Measurements from ENCODE around the gene SUPT4H1.

Gene SUPT4H1

DNA sequence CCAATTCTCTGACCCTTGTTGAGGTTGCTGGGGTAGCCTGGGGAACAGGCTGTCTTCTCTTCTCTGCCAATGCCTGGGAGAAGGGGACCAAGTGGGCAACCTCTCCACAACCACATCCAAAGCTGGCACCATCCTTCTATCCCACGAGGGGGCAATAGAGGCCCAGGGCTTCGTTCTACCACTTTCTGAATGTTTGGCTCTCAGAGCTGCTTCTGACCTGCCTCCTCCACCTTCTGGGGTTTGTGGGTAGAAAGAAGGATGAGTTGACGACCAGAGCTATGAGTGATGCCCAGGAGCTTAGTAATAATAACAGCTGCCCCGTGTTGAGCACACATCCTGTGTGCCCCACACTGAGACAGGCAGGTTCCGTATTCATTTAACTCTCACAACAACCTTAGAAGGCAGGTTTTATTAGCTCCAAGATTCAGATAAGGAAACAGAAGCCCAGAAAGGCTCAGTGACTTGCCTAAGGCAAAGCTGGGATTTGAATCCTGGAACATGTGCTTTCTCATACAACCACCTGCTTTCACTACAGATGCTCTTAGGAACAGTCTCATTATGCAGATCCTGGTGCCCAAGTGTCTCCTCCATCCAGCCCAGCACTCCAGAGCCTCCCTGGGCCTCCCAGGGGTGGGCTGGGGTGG lies 34.5 kb downstream of the SUPT4H1 start:
- H3K4me3 ChIP-seq = no peak overlapping the region
- no peaks in the 10 kb centered on the region for H3K9me3 ChIP-seq (ENCODE audit: low read depth, low read length)
- no peak overlapping the region for H3K27ac ChIP-seq
- no peaks in the 10 kb centered on the region for H3K36me3 ChIP-seq (ENCODE audit: insufficient read depth, low read length)
- no peak for DNase-seq (ENCODE audit: low read depth, low spot score)
- no peak overlapping the region for H3K9ac ChIP-seq (ENCODE audit: insufficient read length)
- no peak for TF ChIP-seq EZH2 (IDR thresholded peaks at IDR 0.05)
- TF ChIP-seq POLR2AphosphoS5 (IDR thresholded peaks at IDR 0.05; ENCODE audit: borderline replicate concordance, low read depth, low read length) = no peak
- no peak for TF ChIP-seq FOXP2 (optimal IDR thresholded peaks at IDR 0.05; ENCODE audit: control extremely low read depth, extremely low read length, insufficient read depth)

DNA sequence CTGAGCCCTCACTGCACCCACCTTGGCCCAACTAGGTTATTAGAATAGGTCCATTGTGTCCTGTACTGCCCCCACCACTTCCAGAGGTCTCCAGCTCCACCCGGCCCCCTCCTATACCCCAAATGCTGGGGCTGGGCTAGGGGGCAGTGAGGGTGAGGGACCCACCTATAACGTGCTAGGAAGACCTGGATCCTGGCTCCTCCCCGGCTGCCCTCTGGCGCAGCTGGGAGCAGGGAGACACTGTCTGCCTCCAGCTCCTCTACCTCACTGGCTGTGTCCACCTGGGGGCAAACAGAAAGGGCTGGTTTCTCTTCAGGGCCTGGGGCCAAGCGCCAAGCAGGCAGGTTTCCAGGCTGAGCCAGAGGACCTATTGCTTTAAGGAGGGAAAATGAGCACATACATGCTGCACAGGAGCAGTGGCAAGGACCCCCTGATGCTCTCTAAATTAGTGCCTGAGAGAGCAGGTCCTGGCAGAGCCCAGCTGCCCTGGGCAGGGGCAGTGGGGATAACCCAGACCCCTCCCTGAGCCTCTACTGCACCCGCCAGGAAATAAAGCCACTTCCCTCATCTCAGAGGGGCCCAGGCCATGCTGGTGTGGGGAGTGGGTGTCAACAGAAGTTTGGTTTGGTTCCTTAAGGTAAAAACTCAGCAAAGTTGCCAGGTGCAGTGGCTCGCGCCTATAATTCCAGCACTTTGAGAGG lies 35.6 kb downstream of the SUPT4H1 start:
- no peak for DNase-seq (ENCODE audit: low read depth, low spot score)
- Histone ChIP-seq H3K27ac (no peak overlapping the region), H3K9me3 (ENCODE audit: low read depth, low read length) (no peaks in the 10 kb centered on the region), H3K4me3 (no peak overlapping the region), H3K36me3 (ENCODE audit: insufficient read depth, low read length) (no peaks in the 10 kb centered on the region), H3K9ac (ENCODE audit: insufficient read length) (no peak overlapping the region)
- TF ChIP-seq EZH2 (IDR thresholded peaks at IDR 0.05) (no peak), FOXP2 (optimal IDR thresholded peaks at IDR 0.05; ENCODE audit: control extremely low read depth, extremely low read length, insufficient read depth) (no peak), POLR2AphosphoS5 (IDR thresholded peaks at IDR 0.05; ENCODE audit: borderline replicate concordance, low read depth, low read length) (no peak)

DNA sequence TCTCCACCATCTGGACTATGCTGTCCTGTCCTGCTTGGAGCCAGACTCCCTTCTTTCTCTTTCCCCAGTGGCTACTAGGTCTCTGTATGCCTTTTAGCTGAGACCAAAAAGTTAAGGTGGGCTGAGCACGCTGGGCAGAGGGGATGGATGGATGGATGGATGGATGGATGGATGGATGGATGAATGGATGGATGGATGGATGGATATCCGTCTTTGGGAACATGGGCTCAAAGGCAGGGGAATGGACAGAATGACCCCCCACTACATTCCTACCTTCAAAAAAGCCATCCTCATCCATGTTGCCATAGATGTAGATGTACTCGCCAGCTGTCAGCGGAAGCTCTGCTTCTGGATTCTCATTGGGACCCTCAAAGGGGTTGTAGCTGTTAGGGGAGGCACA lies 36.3 kb downstream of the SUPT4H1 start:
- DNase-seq (ENCODE audit: low read depth, low spot score) = no peak
- TF ChIP-seq POLR2AphosphoS5 (IDR thresholded peaks at IDR 0.05; ENCODE audit: borderline replicate concordance, low read depth, low read length) (no peak), FOXP2 (optimal IDR thresholded peaks at IDR 0.05; ENCODE audit: control extremely low read depth, extremely low read length, insufficient read depth) (no peak), EZH2 (IDR thresholded peaks at IDR 0.05) (no peak)
- H3K9me3 ChIP-seq (ENCODE audit: low read depth, low read length) = no peaks in the 10 kb centered on the region
- H3K27ac ChIP-seq = no peak overlapping the region
- no peaks in the 10 kb centered on the region for H3K36me3 ChIP-seq (ENCODE audit: insufficient read depth, low read length)
- H3K4me3 ChIP-seq = no peak overlapping the region
- no peak overlapping the region for H3K9ac ChIP-seq (ENCODE audit: insufficient read length)

DNA sequence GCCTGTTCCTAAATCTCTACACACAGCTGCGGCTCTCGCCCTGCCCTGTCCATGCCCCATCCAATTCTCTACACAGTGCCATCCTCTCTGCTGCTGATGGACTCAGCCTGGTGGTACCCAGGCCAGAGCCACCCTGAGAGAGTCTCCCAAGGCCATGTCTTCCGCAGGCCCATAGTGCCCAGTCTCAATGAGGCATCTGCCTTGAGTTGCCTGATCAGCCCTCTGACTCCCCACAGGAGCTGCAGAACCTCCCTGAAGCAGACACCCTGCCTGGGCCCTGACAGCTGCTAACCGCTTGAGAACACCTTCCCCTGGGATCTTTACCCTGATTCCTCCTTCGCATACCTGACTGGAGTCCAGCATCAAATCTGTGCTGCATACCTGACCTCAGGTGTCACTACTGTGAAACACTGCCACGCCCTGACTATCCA lies 36.7 kb downstream of the SUPT4H1 start:
- TF ChIP-seq POLR2AphosphoS5 (IDR thresholded peaks at IDR 0.05; ENCODE audit: borderline replicate concordance, low read depth, low read length) (no peak), EZH2 (IDR thresholded peaks at IDR 0.05) (no peak), FOXP2 (optimal IDR thresholded peaks at IDR 0.05; ENCODE audit: control extremely low read depth, extremely low read length, insufficient read depth) (no peak)
- no peak overlapping the region for H3K9ac ChIP-seq (ENCODE audit: insufficient read length)
- H3K4me3 ChIP-seq = no peak overlapping the region
- H3K9me3 ChIP-seq (ENCODE audit: low read depth, low read length) = no peaks in the 10 kb centered on the region
- H3K36me3 ChIP-seq (ENCODE audit: insufficient read depth, low read length) = no peaks in the 10 kb centered on the region
- H3K27ac ChIP-seq = no peak overlapping the region
- no peak for DNase-seq (ENCODE audit: low read depth, low spot score)

DNA sequence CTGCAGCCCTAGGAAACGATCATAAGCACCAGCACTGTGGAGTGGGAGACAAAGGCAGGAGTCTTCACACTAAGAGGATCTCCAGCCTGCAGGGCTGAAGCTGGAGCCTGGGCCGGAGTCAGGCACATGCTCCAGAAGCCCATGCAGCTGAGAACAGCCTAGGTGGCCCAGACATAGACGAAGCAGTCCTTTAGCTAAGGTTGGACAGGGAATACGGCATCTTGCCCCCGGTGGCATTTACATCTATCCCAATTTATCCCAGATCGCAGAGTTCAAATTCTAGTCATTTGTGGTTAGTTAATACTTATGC lies 37.3 kb downstream of the SUPT4H1 start:
- no peak overlapping the region for H3K27ac ChIP-seq
- TF ChIP-seq POLR2AphosphoS5 (IDR thresholded peaks at IDR 0.05; ENCODE audit: borderline replicate concordance, low read depth, low read length) = no peak
- no peak for TF ChIP-seq EZH2 (IDR thresholded peaks at IDR 0.05)
- TF ChIP-seq FOXP2 (optimal IDR thresholded peaks at IDR 0.05; ENCODE audit: control extremely low read depth, extremely low read length, insufficient read depth) = no peak

DNA sequence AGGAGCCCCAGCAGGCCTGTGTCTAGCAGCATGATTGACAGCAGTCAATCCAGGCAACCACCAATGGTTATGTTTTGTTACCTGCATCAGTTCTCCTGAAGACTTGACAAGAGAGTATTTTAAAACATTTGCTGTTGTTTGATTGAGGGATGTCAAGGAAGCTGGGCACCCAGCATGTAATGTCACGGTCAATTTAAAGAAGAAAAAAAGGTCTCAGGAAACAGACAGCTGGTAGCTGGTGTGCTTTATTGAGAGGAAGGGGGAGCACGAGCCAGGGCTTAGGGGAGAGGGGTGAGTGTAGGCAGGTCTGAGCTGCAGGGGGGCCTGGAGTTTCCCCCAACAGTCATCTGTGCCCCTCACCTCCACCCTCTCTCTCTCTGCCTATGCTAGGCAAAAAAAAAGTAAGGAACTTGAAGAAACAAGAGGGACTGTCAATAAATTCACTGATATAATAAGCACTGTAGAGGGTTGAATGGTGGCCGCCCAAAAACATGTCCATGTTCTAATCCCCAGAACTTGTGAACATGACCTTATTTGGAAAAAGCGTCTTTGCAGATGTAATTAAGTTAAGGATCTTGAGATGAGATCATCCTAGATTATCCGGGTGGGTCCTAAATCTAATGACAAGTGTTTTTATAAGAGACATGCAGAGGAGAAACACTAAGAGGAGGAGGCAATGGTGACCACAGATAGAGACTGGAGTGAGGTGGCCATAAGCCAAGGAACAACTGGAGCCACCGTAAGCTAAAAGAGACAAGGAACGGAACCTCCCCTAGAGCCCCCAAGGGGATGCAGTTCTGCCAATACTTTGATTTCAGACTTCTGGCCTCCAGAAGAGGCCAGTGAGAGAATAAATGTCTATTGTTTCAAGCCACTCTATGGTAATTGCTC lies 37.9 kb downstream of the SUPT4H1 start:
- TF ChIP-seq POLR2AphosphoS5 (IDR thresholded peaks at IDR 0.05; ENCODE audit: borderline replicate concordance, low read depth, low read length) (no peak), FOXP2 (optimal IDR thresholded peaks at IDR 0.05; ENCODE audit: control extremely low read depth, extremely low read length, insufficient read depth) (no peak), EZH2 (IDR thresholded peaks at IDR 0.05) (no peak)
- Histone ChIP-seq H3K4me3 (no peak overlapping the region), H3K9ac (ENCODE audit: insufficient read length) (no peak overlapping the region), H3K9me3 (ENCODE audit: low read depth, low read length) (no peaks in the 10 kb centered on the region), H3K36me3 (ENCODE audit: insufficient read depth, low read length) (no peaks in the 10 kb centered on the region), H3K27ac (no peak overlapping the region)
- DNase-seq (ENCODE audit: low read depth, low spot score) = no peak

More for the DNA sequence above, 37.3 kb downstream of the SUPT4H1 start:
- H3K9ac ChIP-seq (ENCODE audit: insufficient read length) = no peak overlapping the region
- no peak overlapping the region for H3K4me3 ChIP-seq
- no peaks in the 10 kb centered on the region for H3K36me3 ChIP-seq (ENCODE audit: insufficient read depth, low read length)
- no peak for DNase-seq (ENCODE audit: low read depth, low spot score)
- no peaks in the 10 kb centered on the region for H3K9me3 ChIP-seq (ENCODE audit: low read depth, low read length)

DNA sequence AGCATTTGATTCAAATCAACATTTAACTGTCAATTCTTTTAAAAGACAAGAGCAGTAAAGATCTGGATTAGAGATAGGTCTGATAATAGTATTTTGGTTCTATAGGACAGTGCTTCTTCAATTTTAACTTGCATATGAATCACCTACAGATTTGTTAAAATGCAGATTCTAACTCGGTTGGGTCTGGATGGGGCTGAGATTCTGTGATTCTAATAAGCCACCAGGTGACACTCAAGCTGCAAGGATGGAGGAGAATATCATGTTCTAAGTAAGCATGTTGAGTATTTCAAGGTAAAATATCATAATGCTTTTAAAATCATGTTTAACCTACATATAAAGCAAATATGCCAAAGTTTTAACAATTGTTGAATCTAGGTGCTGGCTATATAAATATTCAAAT lies 39.2 kb downstream of the SUPT4H1 start:
- H3K9ac ChIP-seq (ENCODE audit: insufficient read length) = no peak overlapping the region
- H3K9me3 ChIP-seq (ENCODE audit: low read depth, low read length) = no peaks in the 10 kb centered on the region
- DNase-seq (ENCODE audit: low read depth, low spot score) = no peak
- H3K4me3 ChIP-seq = no peak overlapping the region
- TF ChIP-seq FOXP2 (optimal IDR thresholded peaks at IDR 0.05; ENCODE audit: control extremely low read depth, extremely low read length, insufficient read depth) (no peak), EZH2 (IDR thresholded peaks at IDR 0.05) (no peak), POLR2AphosphoS5 (IDR thresholded peaks at IDR 0.05; ENCODE audit: borderline replicate concordance, low read depth, low read length) (no peak)
- no peak overlapping the region for H3K27ac ChIP-seq
- no peaks in the 10 kb centered on the region for H3K36me3 ChIP-seq (ENCODE audit: insufficient read depth, low read length)

DNA sequence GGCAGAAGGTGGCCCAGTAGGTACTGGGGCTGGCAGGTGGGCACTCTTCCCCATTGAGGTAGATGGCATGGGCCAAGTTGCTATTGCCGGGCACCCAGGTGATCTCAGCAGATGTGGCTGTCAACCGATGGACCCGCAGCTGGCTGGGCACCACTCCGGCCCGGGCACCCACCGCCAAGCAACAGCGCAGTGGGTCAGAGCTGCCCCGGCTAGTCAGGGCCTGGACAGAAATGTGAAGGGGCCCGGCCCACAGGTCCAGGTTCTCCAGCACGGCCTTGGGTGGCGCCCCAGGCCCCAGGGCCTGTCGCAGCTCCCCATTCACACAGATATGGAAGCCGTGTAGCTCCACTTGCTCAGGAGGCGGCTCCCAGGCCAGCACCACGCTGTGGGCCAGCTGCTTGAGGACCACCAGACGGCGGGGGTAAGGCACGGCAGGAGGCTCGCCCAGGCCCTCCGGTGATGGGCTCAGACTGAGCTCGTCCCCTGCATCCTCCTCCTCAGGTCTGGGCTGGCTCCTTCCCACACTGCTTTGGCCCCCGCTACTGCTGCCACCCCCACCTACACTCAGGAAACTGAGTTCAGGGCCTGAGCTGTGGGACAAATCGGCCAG lies 39.9 kb downstream of the SUPT4H1 start:
- no peak overlapping the region for H3K9ac ChIP-seq (ENCODE audit: insufficient read length)
- no peak overlapping the region for H3K4me3 ChIP-seq
- DNase-seq (ENCODE audit: low read depth, low spot score) = no peak
- no peaks in the 10 kb centered on the region for H3K9me3 ChIP-seq (ENCODE audit: low read depth, low read length)
- no peak overlapping the region for H3K27ac ChIP-seq
- no peaks in the 10 kb centered on the region for H3K36me3 ChIP-seq (ENCODE audit: insufficient read depth, low read length)
- TF ChIP-seq POLR2AphosphoS5 (IDR thresholded peaks at IDR 0.05; ENCODE audit: borderline replicate concordance, low read depth, low read length) (no peak), FOXP2 (optimal IDR thresholded peaks at IDR 0.05; ENCODE audit: control extremely low read depth, extremely low read length, insufficient read depth) (no peak), EZH2 (IDR thresholded peaks at IDR 0.05) (no peak)
